A549 (cell line): ENCODE data around the gene UNC13A. TPM values are rescaled to one million over a fixed set of nuclear protein-coding genes. Genes with fewer than 3 reads are reported as not detected.

Experiments used
- ATAC-seq, 2 experiments: fragments of 200-7000 bp in 1 of 2; fragments of >200 bp in 1 of 2; cut with Nextera tagmentation in 1 of 2; cut with Tn5 transposase in 1 of 2; 3 replicates each; pipeline versions ENCODE4 v1.8.0 to v1.9.1; 2018 to 2020; ENCODE audit warnings: mild to moderate bottlenecking in 1 of 2, moderate library complexity in 1 of 2
- CTCF ChIA-PET: fragments of 300-600 bp; sonication (Branson Sonifier 250); formaldehyde crosslinking; extraction: SDS; loops from one replicate; lab custom pipeline; 2021; ENCODE audit warnings: antibody characterized with exemption, inconsistent platforms; lab: Yijun Ruan, JAX
- POLR2A ChIA-PET: fragments of 350-600 bp; formaldehyde crosslinking; extraction: SDS; loops from one replicate; lab custom pipeline; 2021; ENCODE audit warnings: antibody characterized with exemption, inconsistent platforms; lab: Yijun Ruan, JAX
- DNase-seq, 2 experiments: peaks; one replicate each; pipeline versions ENCODE4 v3.0.0 to v3.0.0-alpha.2; 2011 to 2016; ENCODE audit warnings: low read depth in 1 of 2, low spot score in 1 of 2
- FAIRE-seq: peaks from 2 replicates; lab custom pipeline; 2011; peaks lifted over from hg19 to GRCh38; lab: Jason Lieb, UNC
- H3K27ac ChIP-seq, 2 experiments: fragments of >200 bp; sonication (Bioruptor Twin); formaldehyde crosslinking; 3 replicates each; pipeline ENCODE4 v1.5.1; 2016 to 2017
- H3K4me1 ChIP-seq: fragments of >200 bp; sonication (Bioruptor Twin); formaldehyde crosslinking; 3 replicates; pipeline ENCODE4 v1.6.1; 2016
- H3K4me2 ChIP-seq: fragments of >200 bp; sonication (Bioruptor Twin); formaldehyde crosslinking; 3 replicates; pipeline ENCODE4 v1.6.1; 2016
- H3K4me3 ChIP-seq: fragments of >200 bp; sonication (Bioruptor Twin); formaldehyde crosslinking; 3 replicates; pipeline ENCODE4 v1.5.1; 2016
- H3K9me3 ChIP-seq: fragments of >200 bp; sonication (Bioruptor Twin); formaldehyde crosslinking; 3 replicates; pipeline ENCODE4 v1.6.1; 2016
- CBX2 ChIP-seq: fragments of 200-600 bp; sonication (generic); IDR thresholded peaks from 2 replicates; pipeline ENCODE4 v1.6.1; 2016; ENCODE audit warnings: low read depth, mild to moderate bottlenecking, borderline replicate concordance
- CEBPB ChIP-seq, 2 experiments: fragments of >200 bp in 1 of 2; sonication (Bioruptor Twin) in 1 of 2; formaldehyde crosslinking in 1 of 2; IDR thresholded peaks; 2 replicates each; pipeline ENCODE4 v1.6.1; 2012 to 2016
- EP300 ChIP-seq, 2 experiments: fragments of >200 bp; sonication (Bioruptor Twin); formaldehyde crosslinking; IDR thresholded peaks; 2 replicates in 1 of 2; 3 replicates in 1 of 2; pipeline ENCODE4 v1.6.1; 2016 to 2017
- ESRRA ChIP-seq: fragments of 150-350 bp; IDR thresholded peaks from 2 replicates; pipeline ENCODE4 v1.6.1; 2014; ENCODE audit warnings: mild to moderate bottlenecking, low read length, borderline replicate concordance
- HOXB5 ChIP-seq: fragments of 250-450 bp; sonication (Bioruptor Pico); IDR thresholded peaks from 2 replicates; pipeline ENCODE4 v1.5.0; 2020; ENCODE audit warnings: mild to moderate bottlenecking, moderate library complexity
- KDM1A ChIP-seq: fragments of 200-600 bp; sonication (generic); IDR thresholded peaks from 2 replicates; pipeline ENCODE4 v1.6.1; 2016; ENCODE audit warnings: low read depth, mild to moderate bottlenecking
- MAFK ChIP-seq: fragments of 450-650 bp; IDR thresholded peaks from 2 replicates; pipeline ENCODE4 v1.6.1; 2014; ENCODE audit not compliant: partially characterized antibody
- NR3C1 ChIP-seq: fragments of >200 bp; sonication (Bioruptor Twin); formaldehyde crosslinking; IDR thresholded peaks from 3 replicates; pipeline ENCODE4 v1.6.1; 2017
- SREBF2 ChIP-seq: fragments of 450-650 bp; IDR thresholded peaks from 2 replicates; pipeline ENCODE4 v1.6.1; 2014; ENCODE audit warnings: mild to moderate bottlenecking, moderate library complexity
- ZC3H11A ChIP-seq: fragments of 450-650 bp; IDR thresholded peaks from 2 replicates; pipeline ENCODE4 v1.6.1; 2014; ENCODE audit warnings: antibody characterized with exemption, mild to moderate bottlenecking
- WGBS: methylation state at CpG from one replicate; pipeline ENCODE4 v1.1.6; 2017; ENCODE audit errors: missing lambda C conversion rate; 5-methylcytosine and 5-hydroxymethylcytosine counted together
- polyA plus RNA-seq, 4 experiments: library from polyadenylated mRNA; depleted of rRNA in 3 of 4; stranded (reverse); fragments of >200 nt; fragmentation: RNase III in 1 of 4; extraction: RNeasy Plus Mini Kit Qiagen cat#74134 plus additional on column Dnase treatment in 1 of 4; gene quantifications; 2 replicates in 3 of 4; 3 replicates in 1 of 4; pipeline ENCODE4 v1.2.3, GENCODE V29; 2011 to 2017
- TF ChIP-seq, protein P1 (sequence below): IDR thresholded peaks from 2 replicates; pipeline ENCODE4 v1.6.1; 2012
- TF ChIP-seq, protein P2 (sequence below): fragments of 250-450 bp; sonication (Bioruptor Pico); IDR thresholded peaks from 2 replicates; pipeline ENCODE4 v1.5.0; 2020; ENCODE audit warnings: low read depth, mild to moderate bottlenecking, moderate library complexity
- TF ChIP-seq, protein P3 (sequence below): fragments of 250-450 bp; sonication (Bioruptor Pico); IDR thresholded peaks from 2 replicates; pipeline ENCODE4 v1.5.0; 2021; ENCODE audit warnings: mild to moderate bottlenecking, moderate library complexity, borderline replicate concordance
- TF ChIP-seq, protein P4 (sequence below): fragments of 200-600 bp; sonication (generic); IDR thresholded peaks from 2 replicates; pipeline ENCODE4 v1.6.1; 2016; ENCODE audit warnings: antibody characterized with exemption, mild to moderate bottlenecking, moderate library complexity

UNC13A gene
- polyA plus RNA-seq, 2 of the 4 experiments (the other 2 are of a cell fraction): 3.1 to 4.2 TPM

DNA sequence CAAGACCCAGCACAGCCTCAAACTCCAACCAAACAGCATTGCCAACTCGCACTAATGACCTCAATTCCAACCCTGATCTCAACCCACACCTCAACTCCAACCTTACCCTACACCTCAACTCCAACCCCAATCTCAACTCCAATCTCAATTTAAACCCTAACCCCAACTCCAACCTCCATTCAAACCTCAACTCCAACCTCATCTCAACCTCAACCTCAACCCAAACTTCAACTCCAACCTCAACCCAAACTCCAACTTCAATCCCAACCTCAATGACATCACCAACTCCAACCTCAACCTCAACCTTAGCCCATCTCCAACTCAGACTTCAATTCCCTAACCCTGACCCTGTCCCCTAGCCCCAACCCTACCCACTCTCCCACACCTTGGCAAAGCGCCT lies 58.4 kb downstream of the UNC13A start:
- FAIRE-seq: no peak
- no peak overlapping the region for H3K4me2 ChIP-seq
- H3K4me3 ChIP-seq: no peak overlapping the region
- H3K4me1 ChIP-seq: no peaks in the 10 kb centered on the region
- TF ChIP-seq CEBPB (IDR thresholded peaks at IDR 0.05) (no peak), KDM1A (no peak), HOXB5 (CRISPR knock-in tag) (no peak), MAFK (no peak), EP300 (IDR thresholded peaks at IDR 0.05) (no peak), ESRRA (no peak), CBX2 (no peak), SREBF2 (no peak), NR3C1 (no peak)
- TF ChIP-seq, protein P1, sequence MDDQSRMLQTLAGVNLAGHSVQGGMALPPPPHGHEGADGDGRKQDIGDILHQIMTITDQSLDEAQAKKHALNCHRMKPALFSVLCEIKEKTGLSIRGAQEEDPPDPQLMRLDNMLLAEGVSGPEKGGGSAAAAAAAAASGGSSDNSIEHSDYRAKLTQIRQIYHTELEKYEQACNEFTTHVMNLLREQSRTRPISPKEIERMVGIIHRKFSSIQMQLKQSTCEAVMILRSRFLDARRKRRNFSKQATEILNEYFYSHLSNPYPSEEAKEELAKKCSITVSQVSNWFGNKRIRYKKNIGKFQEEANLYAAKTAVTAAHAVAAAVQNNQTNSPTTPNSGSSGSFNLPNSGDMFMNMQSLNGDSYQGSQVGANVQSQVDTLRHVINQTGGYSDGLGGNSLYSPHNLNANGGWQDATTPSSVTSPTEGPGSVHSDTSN: no peak
- TF ChIP-seq, protein P2, sequence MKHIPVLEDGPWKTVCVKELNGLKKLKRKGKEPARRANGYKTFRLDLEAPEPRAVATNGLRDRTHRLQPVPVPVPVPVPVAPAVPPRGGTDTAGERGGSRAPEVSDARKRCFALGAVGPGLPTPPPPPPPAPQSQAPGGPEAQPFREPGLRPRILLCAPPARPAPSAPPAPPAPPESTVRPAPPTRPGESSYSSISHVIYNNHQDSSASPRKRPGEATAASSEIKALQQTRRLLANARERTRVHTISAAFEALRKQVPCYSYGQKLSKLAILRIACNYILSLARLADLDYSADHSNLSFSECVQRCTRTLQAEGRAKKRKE (CRISPR knock-in tag): no peak
- TF ChIP-seq, protein P3, sequence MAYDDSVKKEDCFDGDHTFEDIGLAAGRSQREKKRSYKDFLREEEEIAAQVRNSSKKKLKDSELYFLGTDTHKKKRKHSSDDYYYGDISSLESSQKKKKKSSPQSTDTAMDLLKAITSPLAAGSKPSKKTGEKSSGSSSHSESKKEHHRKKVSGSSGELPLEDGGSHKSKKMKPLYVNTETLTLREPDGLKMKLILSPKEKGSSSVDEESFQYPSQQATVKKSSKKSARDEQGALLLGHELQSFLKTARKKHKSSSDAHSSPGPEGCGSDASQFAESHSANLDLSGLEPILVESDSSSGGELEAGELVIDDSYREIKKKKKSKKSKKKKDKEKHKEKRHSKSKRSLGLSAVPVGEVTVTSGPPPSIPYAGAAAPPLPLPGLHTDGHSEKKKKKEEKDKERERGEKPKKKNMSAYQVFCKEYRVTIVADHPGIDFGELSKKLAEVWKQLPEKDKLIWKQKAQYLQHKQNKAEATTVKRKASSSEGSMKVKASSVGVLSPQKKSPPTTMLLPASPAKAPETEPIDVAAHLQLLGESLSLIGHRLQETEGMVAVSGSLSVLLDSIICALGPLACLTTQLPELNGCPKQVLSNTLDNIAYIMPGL (CRISPR knock-in tag): no peak
- no peaks in the 10 kb centered on the region for H3K9me3 ChIP-seq
- ATAC-seq: no peak
- ChIA-PET POLR2A (no interaction called here), CTCF (no interaction called here)
- no peak overlapping the region for H3K27ac ChIP-seq
- 43% methylated on average over 1 of the region's 2 CpGs for WGBS
- no peak for DNase-seq

DNA sequence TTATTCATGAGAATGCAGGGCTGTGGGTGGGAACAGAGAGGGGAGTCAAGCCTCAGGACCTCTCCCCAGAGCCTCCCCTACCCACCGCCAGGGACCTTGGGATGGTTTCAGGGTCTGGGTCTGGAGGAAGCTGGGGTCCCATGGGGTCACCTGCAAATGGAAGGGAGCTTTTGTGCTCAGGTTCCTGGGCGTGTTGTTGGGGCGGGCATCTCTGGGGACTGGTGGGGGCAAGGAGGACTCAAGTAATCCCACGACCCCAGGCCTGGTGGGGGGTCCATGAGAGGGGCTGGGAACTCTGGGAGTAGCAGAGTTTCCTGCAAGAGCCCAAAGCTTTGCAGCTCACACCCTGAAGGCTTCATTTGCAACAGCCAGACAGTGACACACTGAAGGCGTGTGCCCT lies 60.2 kb downstream of the UNC13A start:
- FAIRE-seq (no peak), ATAC-seq (no peak), DNase-seq (no peak)
- TF ChIP-seq ESRRA: no peak
- TF ChIP-seq, protein P3 (CRISPR knock-in tag): no peak
- TF ChIP-seq ZC3H11A: no peak
- TF ChIP-seq, protein P4, sequence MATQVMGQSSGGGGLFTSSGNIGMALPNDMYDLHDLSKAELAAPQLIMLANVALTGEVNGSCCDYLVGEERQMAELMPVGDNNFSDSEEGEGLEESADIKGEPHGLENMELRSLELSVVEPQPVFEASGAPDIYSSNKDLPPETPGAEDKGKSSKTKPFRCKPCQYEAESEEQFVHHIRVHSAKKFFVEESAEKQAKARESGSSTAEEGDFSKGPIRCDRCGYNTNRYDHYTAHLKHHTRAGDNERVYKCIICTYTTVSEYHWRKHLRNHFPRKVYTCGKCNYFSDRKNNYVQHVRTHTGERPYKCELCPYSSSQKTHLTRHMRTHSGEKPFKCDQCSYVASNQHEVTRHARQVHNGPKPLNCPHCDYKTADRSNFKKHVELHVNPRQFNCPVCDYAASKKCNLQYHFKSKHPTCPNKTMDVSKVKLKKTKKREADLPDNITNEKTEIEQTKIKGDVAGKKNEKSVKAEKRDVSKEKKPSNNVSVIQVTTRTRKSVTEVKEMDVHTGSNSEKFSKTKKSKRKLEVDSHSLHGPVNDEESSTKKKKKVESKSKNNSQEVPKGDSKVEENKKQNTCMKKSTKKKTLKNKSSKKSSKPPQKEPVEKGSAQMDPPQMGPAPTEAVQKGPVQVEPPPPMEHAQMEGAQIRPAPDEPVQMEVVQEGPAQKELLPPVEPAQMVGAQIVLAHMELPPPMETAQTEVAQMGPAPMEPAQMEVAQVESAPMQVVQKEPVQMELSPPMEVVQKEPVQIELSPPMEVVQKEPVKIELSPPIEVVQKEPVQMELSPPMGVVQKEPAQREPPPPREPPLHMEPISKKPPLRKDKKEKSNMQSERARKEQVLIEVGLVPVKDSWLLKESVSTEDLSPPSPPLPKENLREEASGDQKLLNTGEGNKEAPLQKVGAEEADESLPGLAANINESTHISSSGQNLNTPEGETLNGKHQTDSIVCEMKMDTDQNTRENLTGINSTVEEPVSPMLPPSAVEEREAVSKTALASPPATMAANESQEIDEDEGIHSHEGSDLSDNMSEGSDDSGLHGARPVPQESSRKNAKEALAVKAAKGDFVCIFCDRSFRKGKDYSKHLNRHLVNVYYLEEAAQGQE: no peak
- no peak for TF ChIP-seq CEBPB (IDR thresholded peaks at IDR 0.05)
- ChIA-PET POLR2A (no interaction called here), CTCF (no interaction called here)
- no peak overlapping the region for H3K4me2 ChIP-seq
- no peak overlapping the region for H3K4me3 ChIP-seq
- no peaks in the 10 kb centered on the region for H3K4me1 ChIP-seq
- no peaks in the 10 kb centered on the region for H3K9me3 ChIP-seq
- no peak overlapping the region for H3K27ac ChIP-seq
- WGBS: 67% methylated on average over 5 of the region's 5 CpGs
